ENCODE results near the gene HDAC4. TPM values are rescaled to one million over a fixed set of nuclear protein-coding genes. Genes with fewer than 3 reads are reported as not detected.

Gene HDAC4
- total RNA-seq, 4 donors from 2014 or later = 68.0 to 123 (median 86.5) TPM

DNA sequence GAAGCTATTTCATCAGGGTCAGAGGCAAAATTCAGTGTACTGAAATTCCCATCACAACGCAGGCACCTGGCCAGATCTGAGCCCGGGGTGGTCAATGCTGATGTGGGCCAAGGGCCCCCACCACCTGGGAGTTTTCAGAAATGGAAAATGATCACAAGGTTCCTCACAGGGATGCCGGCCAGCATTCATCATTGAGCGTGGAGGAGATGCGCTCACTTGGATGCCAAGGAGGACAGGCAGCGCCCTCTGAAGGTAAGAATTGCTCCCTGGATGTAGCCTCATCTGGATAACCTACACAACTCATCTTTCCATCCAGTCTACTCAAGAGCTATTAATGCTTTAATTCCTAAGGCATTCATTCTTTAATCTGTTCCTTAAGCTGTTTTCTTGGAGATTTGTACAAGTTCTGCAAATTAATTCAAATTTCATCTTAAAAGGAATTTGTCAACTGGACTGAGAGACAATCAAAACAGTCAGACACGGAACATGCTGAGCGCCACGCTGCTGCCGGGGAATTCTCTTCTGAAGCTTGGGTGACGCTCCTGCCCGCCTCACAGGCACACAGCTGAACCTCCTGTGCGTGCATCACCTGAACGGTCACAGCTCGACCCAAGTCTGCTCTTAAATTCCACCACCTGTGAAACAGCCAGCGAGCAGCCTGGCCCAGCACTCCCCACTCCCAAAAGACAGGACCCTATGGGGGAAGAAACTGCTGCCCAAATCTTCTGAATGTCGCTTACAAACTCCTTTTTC is 206.7 kb downstream of the HDAC4 start:
- H3K9me3 ChIP-seq = peaks cover 0 to under 1% (median 0%) of the 10 kb centered on the region in 4 donors
- WGBS, 2 donors = 67% methylated on average over 16 to 17 of the region's 17 CpGs
- H3K4me1 ChIP-seq = peaks cover 0 to 49% (median 25%) of the 10 kb centered on the region in 4 donors
- TF ChIP-seq POLR2A (IDR thresholded peaks at IDR 0.05) (no peak), EP300 (IDR thresholded peaks at IDR 0.05) (no peak)
- TF ChIP-seq, protein P1, sequence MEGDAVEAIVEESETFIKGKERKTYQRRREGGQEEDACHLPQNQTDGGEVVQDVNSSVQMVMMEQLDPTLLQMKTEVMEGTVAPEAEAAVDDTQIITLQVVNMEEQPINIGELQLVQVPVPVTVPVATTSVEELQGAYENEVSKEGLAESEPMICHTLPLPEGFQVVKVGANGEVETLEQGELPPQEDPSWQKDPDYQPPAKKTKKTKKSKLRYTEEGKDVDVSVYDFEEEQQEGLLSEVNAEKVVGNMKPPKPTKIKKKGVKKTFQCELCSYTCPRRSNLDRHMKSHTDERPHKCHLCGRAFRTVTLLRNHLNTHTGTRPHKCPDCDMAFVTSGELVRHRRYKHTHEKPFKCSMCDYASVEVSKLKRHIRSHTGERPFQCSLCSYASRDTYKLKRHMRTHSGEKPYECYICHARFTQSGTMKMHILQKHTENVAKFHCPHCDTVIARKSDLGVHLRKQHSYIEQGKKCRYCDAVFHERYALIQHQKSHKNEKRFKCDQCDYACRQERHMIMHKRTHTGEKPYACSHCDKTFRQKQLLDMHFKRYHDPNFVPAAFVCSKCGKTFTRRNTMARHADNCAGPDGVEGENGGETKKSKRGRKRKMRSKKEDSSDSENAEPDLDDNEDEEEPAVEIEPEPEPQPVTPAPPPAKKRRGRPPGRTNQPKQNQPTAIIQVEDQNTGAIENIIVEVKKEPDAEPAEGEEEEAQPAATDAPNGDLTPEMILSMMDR (IDR thresholded peaks at IDR 0.05) = no peak
- H3K27me3 ChIP-seq = no peaks in the 10 kb centered on the region
- H3K4me3 ChIP-seq = no peak overlapping the region
- peaks cover 0 to 20% (median 4%) of the 10 kb centered on the region in 3 donors for H3K36me3 ChIP-seq
- DNase-seq (ENCODE audit: low spot score in 2 of 2) = no peak
- H3K27ac ChIP-seq = peak overlapping the region; percentile 51 to 94 (median 66)

DNA sequence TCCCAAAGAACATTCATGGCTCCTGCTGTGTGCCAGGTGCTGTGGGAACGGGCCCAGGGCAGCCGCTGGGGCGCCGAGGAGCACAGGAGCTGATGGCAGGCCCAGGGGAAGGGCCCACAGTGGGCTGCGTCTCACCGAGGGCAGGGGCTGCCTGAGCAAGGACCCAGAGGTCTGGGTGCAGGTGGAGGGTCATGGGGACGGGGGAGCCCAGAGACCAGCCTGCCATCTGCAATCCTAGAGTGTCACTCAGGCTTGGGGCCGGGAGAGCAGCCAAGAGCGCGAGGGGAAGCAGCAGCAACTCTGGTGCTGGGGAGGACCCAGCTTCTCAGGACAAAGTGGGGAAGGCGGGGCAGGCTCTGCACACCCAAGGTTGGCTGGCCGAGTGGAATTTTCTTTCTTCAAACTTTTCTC is 207.4 kb downstream of the HDAC4 start:
- H3K27ac ChIP-seq = peak overlapping the region in 3 of 4 donors; percentile 51 to 94 (median 77)
- no peak for DNase-seq (ENCODE audit: low spot score in 2 of 2)
- peaks cover 0 to 42% (median 24%) of the 10 kb centered on the region in 4 donors for H3K4me1 ChIP-seq
- 68 to 73% methylated on average over 12 of the region's 12 CpGs for WGBS, 2 donors
- TF ChIP-seq EP300 (IDR thresholded peaks at IDR 0.05) (no peak), POLR2A (IDR thresholded peaks at IDR 0.05) (no peak)
- TF ChIP-seq, protein P1 (IDR thresholded peaks at IDR 0.05) = no peak
- no peak overlapping the region for H3K4me3 ChIP-seq
- no peaks in the 10 kb centered on the region for H3K27me3 ChIP-seq
- peaks cover 0 to 7% (median 0%) of the 10 kb centered on the region in 4 donors for H3K9me3 ChIP-seq
- peaks cover 5 to 27% (median 8%) of the 10 kb centered on the region in 3 donors for H3K36me3 ChIP-seq

DNA sequence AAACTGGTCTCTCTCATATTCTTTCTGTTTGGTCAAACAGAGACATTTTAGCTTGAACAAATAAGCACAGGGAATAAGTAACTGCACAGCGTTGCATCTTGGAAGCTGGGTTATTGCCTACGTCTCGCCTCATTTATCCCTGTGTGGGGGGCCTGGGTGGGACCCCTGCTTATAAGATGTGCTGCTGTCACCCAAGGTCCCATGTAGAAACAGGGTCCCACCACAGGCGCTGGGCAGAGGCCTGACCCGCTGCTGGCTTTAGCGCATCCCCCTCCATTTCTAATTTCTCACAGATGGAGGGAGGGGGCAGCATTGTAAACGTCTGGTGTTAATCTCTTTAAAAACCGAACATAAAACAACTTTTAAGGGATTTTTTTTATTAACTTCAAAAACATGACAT is 207.8 kb downstream of the HDAC4 start:
- peaks cover 9 to 27% (median 10%) of the 10 kb centered on the region in 3 donors for H3K36me3 ChIP-seq
- 80 to 86% methylated on average over 8 of the region's 8 CpGs for WGBS, 2 donors
- H3K4me1 ChIP-seq = peaks cover 0 to 38% (median 24%) of the 10 kb centered on the region in 4 donors
- H3K9me3 ChIP-seq = peaks cover 0 to 7% (median 0%) of the 10 kb centered on the region in 4 donors
- no peak for TF ChIP-seq POLR2A (IDR thresholded peaks at IDR 0.05)
- peak overlapping the region in 3 of 4 donors; percentile 51 to 94 (median 77) for H3K27ac ChIP-seq
- no peak overlapping the region for H3K4me3 ChIP-seq
- no peaks in the 10 kb centered on the region for H3K27me3 ChIP-seq
- DNase-seq (ENCODE audit: low spot score in 2 of 2) = no peak

DNA sequence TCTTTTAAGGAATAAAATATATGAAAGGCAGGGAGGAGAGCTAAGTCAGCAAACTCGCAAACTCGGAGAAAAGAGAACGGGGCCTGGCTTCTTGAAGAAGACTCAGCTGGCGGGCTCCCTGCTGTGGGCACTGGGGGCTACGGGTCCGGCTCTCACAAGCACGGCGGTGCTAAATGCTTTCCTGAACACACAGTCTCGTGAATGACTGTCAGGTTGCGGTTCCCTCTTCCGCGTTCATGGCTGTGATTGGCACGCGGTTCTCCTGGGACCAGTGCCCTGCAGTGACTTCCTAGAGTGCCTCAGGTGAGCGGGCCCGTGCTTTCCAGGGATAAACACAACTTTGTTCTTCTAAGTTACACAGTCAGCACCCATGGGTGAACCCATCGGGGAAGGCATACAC is 208.4 kb downstream of the HDAC4 start:
- WGBS, 2 donors = 68 to 73% methylated on average over 17 of the region's 17 CpGs
- H3K36me3 ChIP-seq = peaks cover 9 to 31% (median 11%) of the 10 kb centered on the region in 3 donors
- peaks cover 0 to 38% (median 24%) of the 10 kb centered on the region in 4 donors for H3K4me1 ChIP-seq
- peaks cover 0 to 7% (median 0%) of the 10 kb centered on the region in 4 donors for H3K9me3 ChIP-seq
- no peaks in the 10 kb centered on the region for H3K27me3 ChIP-seq
- H3K4me3 ChIP-seq = no peak overlapping the region
- TF ChIP-seq, protein P1 (IDR thresholded peaks at IDR 0.05) = no peak
- TF ChIP-seq EP300 (IDR thresholded peaks at IDR 0.05) (no peak), POLR2A (IDR thresholded peaks at IDR 0.05) (no peak)
- H3K27ac ChIP-seq = peak overlapping the region in 1 of 4 donors; percentile 94
- DNase-seq (ENCODE audit: low spot score in 2 of 2) = no peak

DNA sequence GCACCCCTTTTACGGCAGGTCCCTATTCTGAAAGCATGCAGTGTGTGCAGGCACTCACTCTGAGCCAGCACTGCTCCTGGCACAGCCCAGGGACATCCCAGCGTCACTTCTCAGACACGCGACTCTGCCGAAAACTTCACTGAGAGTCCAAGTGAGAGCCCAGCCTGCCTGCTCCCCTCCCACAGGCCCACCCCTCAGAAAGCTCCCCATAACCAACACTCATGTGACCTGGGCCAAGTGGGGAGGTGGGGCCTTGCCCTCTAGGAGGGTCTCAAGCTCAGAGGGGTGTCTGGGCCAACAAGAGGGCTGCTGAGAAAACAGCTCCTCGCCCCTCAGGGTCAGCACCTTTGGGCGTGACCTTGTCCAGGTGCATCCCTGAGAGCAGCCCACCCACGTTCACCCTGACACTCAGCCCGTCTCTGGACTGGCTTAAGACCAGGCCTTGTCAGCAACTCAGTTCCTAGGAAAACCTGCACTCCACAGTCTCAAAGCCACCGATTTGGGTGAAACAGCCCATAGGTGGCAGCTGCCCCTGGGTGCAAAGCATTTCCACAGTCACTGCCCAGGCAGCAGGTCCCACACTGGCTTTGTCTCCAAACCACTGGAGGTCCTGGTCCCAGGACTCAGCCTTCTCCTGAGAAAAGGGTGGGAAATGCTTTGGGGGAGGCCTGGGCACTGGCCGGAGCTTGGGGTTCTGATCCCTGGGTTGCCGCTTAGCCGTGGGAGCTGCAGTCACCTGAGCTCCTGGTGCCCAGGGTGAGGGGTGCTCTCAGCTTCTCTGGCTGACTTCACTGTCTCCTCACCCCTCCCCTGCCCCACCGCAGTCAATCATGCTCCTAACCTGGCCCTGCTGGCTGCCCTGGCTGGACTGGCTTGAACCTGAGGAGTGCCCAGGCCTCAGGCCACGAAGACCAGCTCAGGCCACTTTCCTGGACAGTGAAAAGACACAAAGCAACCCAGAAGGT is 209.6 kb downstream of the HDAC4 start:
- Histone ChIP-seq H3K36me3 (peaks cover 9 to 44% (median 11%) of the 10 kb centered on the region in 3 donors), H3K27ac (peak overlapping the region in 1 of 4 donors; percentile 62), H3K4me3 (no peak overlapping the region), H3K9me3 (peaks cover 0 to 7% (median 0%) of the 10 kb centered on the region in 4 donors), H3K27me3 (no peaks in the 10 kb centered on the region), H3K4me1 (peaks cover 0 to 30% (median 17%) of the 10 kb centered on the region in 4 donors)
- WGBS, 2 donors = 85 to 88% methylated on average over 14 to 15 of the region's 15 CpGs
- DNase-seq (ENCODE audit: low spot score in 2 of 2) = no peak
- TF ChIP-seq EP300 (IDR thresholded peaks at IDR 0.05) (no peak), POLR2A (IDR thresholded peaks at IDR 0.05) (no peak)
- TF ChIP-seq, protein P1 (IDR thresholded peaks at IDR 0.05) = no peak

Data from tibial nerve (tissue), 4 donors.